ENCODE data around the gene GRID1.
A peak's percentile ranks its signal among the peaks of the same experiment; 100 is the strongest.

DNA sequence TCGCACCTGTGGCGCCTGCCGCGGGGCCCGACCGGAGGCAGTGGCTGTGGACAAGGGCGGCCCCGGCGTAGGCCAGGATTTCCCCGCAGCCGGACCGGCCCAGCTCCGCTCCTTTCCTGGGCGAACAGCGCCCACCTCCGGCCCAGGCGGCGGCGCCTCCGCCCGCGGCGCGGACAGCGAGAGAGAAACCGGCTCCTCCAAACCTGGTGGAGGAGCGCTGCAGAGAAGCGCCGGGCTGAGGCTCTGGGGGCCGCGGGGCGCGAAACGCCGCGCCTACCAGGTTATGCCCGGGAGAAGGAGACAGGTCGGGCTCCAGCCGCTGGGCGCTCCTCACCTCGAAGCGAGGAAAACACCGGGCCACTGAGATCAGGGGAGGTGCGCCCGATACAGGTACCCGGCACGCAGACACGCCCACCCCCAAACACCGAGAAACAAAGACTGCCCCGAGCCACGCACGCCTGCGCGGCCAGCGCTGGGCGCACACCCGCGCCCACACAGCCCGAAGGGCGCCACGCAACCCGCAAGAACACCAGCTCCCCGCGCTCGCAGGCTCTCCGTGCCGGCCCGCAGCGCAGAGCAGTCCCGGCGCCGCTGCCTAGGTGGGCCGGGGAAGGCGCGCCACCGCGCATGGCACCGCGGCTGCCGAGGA is 3.3 kb downstream of the GRID1 start:
- TF ChIP-seq EP300 (IDR thresholded peaks at IDR 0.05; ENCODE audit: borderline replicate concordance in 1 of 2, control insufficient read depth in 1 of 2, low read depth in 2 of 2, low read length in 2 of 2), result no peak
- TF ChIP-seq, protein P1, sequence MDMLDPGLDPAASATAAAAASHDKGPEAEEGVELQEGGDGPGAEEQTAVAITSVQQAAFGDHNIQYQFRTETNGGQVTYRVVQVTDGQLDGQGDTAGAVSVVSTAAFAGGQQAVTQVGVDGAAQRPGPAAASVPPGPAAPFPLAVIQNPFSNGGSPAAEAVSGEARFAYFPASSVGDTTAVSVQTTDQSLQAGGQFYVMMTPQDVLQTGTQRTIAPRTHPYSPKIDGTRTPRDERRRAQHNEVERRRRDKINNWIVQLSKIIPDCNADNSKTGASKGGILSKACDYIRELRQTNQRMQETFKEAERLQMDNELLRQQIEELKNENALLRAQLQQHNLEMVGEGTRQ (IDR thresholded peaks at IDR 0.05; ENCODE audit: borderline replicate concordance, low read depth, low read length), result no peak
- no peak for TF ChIP-seq CREB1 (IDR thresholded peaks at IDR 0.05; ENCODE audit: low read depth)
- TF ChIP-seq SIN3A (IDR thresholded peaks at IDR 0.05; ENCODE audit: low read depth, low read length), result no peak
- TF ChIP-seq TBL1XR1 (IDR thresholded peaks at IDR 0.05; ENCODE audit: low read depth, low read length), result no peak
- peak; percentile 35 to 48 (median 39); a peak in 4 of 6 replicates for TF ChIP-seq CTCF (IDR thresholded peaks at IDR 0.05 in 2 of 3, conservative IDR thresholded peaks at IDR 0.05 in 1 of 3; ENCODE audit: control insufficient read depth in 2 of 3, extremely low read depth in 1 of 3, insufficient read depth in 1 of 3, low read depth in 3 of 3, low read length in 3 of 3)
- no peak for TF ChIP-seq EZH2 (IDR thresholded peaks at IDR 0.05; ENCODE audit: borderline replicate concordance, control insufficient read depth, low read depth, low read length)
